A673 (cell line): ENCODE data around the gene IQCN.

Experiments
- EZH2 ChIP-seq: fragments of 200-600 bp; sonication (generic); IDR thresholded peaks from 2 replicates; pipeline ENCODE4 v1.6.1; 2017; ENCODE audit warnings: borderline replicate concordance, low read depth, mild to moderate bottlenecking, mixed read lengths, antibody characterized with exemption, low read length; ENCODE audit not compliant: poor library complexity, severe bottlenecking
- TF ChIP-seq, protein P1 (sequence below): fragments of 300-800, 200-600 bp; sonication (generic); conservative IDR thresholded peaks from 2 replicates; pipeline ENCODE4 v1.5.1; 2017; ENCODE audit warnings: low read depth, mild to moderate bottlenecking, antibody characterized with exemption, low read length, moderate library complexity, mixed read lengths

DNA sequence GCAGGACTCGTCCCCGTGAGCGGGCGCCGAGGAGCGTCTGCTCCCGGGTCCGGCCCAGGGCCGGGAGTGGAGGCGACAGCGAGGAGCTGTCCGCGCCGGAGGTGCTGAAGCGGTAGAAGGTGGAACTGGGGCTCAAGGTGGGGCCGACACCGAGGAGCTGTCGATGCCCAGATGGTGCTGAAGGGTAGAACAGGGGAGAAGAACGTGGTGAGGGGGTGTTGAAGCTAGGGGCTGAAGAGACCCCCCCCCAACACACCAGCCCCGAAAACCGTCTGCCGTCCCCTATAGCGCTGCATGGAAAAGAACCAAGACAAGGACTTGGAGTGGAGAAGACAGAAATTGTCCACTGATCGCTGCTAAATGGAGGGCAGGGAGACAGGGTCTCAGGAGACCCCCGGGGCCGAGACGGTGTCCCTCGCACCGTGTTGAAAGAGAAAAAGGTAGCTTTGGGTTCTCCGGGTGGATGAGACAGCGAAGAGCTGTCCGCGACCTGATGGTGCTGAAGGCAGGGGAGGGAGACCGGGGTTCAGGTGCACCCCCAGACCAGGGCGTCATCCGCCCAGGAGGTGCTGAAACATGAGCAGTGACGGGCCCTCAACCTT lies 40.9 kb downstream of the IQCN start:
- TF ChIP-seq, protein P1, sequence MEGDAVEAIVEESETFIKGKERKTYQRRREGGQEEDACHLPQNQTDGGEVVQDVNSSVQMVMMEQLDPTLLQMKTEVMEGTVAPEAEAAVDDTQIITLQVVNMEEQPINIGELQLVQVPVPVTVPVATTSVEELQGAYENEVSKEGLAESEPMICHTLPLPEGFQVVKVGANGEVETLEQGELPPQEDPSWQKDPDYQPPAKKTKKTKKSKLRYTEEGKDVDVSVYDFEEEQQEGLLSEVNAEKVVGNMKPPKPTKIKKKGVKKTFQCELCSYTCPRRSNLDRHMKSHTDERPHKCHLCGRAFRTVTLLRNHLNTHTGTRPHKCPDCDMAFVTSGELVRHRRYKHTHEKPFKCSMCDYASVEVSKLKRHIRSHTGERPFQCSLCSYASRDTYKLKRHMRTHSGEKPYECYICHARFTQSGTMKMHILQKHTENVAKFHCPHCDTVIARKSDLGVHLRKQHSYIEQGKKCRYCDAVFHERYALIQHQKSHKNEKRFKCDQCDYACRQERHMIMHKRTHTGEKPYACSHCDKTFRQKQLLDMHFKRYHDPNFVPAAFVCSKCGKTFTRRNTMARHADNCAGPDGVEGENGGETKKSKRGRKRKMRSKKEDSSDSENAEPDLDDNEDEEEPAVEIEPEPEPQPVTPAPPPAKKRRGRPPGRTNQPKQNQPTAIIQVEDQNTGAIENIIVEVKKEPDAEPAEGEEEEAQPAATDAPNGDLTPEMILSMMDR = no peak
- TF ChIP-seq EZH2 = no peak
